Fibroblast of lung (primary cell): ENCODE data around the gene STYXL2. TPM values are rescaled to one million over a fixed set of nuclear protein-coding genes. Genes with fewer than 3 reads are reported as not detected.

ENCODE experiments used
- DNase-seq, 2 donors: peaks; one replicate each; pipeline versions ENCODE4 v3.0.0 to v3.0.0-alpha.2; 2010; ENCODE audit warnings: low read depth in 2 of 2
- H2AFZ ChIP-seq: 2 replicates; pipeline ENCODE4 v1.5.1; 2012; ENCODE audit warnings: low read length, control low read depth, inconsistent platforms
- H3K27ac ChIP-seq: 2 replicates; pipeline ENCODE4 v1.5.1; 2011; ENCODE audit warnings: low read length, control low read depth; ENCODE audit not compliant: insufficient read depth
- H3K27me3 ChIP-seq: 2 replicates; pipeline ENCODE4 v1.5.1; 2011; ENCODE audit warnings: mild to moderate bottlenecking, low read length; ENCODE audit not compliant: control insufficient read depth, insufficient read depth
- H3K36me3 ChIP-seq: 2 replicates; pipeline ENCODE4 v1.5.1; 2011; ENCODE audit warnings: low read length; ENCODE audit not compliant: control insufficient read depth, insufficient read depth
- H3K4me1 ChIP-seq: 2 replicates; pipeline ENCODE4 v1.5.1; 2011; ENCODE audit warnings: low read length; ENCODE audit not compliant: control insufficient read depth, insufficient read depth; ENCODE audit errors: extremely low read depth
- H3K4me2 ChIP-seq: 2 replicates; pipeline ENCODE4 v1.5.1; 2011; ENCODE audit warnings: low read length, control low read depth; ENCODE audit not compliant: insufficient read depth; ENCODE audit errors: extremely low read depth
- H3K4me3 ChIP-seq, 4 experiments: fragments of 200-600 bp in 1 of 4; sonication (generic) in 1 of 4; replicated peaks in 1 of 4; 2 replicates each; pipeline ENCODE4 v1.5.1; 2011 to 2016; ENCODE audit warnings: low read length in 4 of 4, low read depth in 3 of 4, mild to moderate bottlenecking in 3 of 4, control low read depth in 2 of 4, inconsistent platforms in 1 of 4, mixed read lengths in 1 of 4; ENCODE audit not compliant: insufficient read depth in 1 of 4; ENCODE audit errors: control extremely low read depth in 1 of 4
- H3K79me2 ChIP-seq: 2 replicates; pipeline ENCODE4 v1.5.1; 2012; ENCODE audit warnings: mild to moderate bottlenecking, low read length, inconsistent platforms; ENCODE audit not compliant: control insufficient read depth, insufficient read depth
- H3K9ac ChIP-seq: 2 replicates; pipeline ENCODE4 v1.5.1; 2011; ENCODE audit warnings: mild to moderate bottlenecking, low read length, control low read depth; ENCODE audit not compliant: insufficient read depth
- H3K9me3 ChIP-seq: 2 replicates; pipeline ENCODE4 v1.5.1; 2012; ENCODE audit warnings: low read depth, low read length; ENCODE audit not compliant: control insufficient read depth, insufficient read depth
- H4K20me1 ChIP-seq: 2 replicates; pipeline ENCODE4 v1.5.1; 2011; ENCODE audit warnings: low read length; ENCODE audit not compliant: control insufficient read depth, insufficient read depth; ENCODE audit errors: extremely low read depth
- CTCF ChIP-seq, 2 donors: IDR thresholded peaks in 1 of 2; conservative IDR thresholded peaks in 1 of 2; 1 replicate in 1 of 2; 2 replicates in 1 of 2; pipeline ENCODE4 v1.5.1; 2011 to 2012; ENCODE audit warnings: low read length in 2 of 2, control low read depth in 1 of 2, inconsistent platforms in 1 of 2, low read depth in 1 of 2, mild to moderate bottlenecking in 1 of 2
- EZH2 ChIP-seq: IDR thresholded peaks from 2 replicates; pipeline ENCODE4 v1.5.1; 2012; ENCODE audit warnings: low read length, control low read depth, mild to moderate bottlenecking; ENCODE audit errors: missing control alignments
- polyA plus RNA-seq, 2 donors: library from polyadenylated mRNA; depleted of rRNA in 1 of 2; stranded (reverse) in 1 of 2; unstranded in 1 of 2; fragments of >200 nt; gene quantifications; 2 replicates each; pipeline ENCODE4 v1.2.1, GENCODE V29; 2011 to 2012; ENCODE audit warnings: missing spikeins in 1 of 2
- total RNA-seq: library from RNA; depleted of rRNA; stranded (reverse); fragments of >200 nt; gene quantifications from 2 replicates; pipeline ENCODE4 v1.2.1, GENCODE V29; 2014

Gene STYXL2
- total and polyA plus RNA-seq, 2 donors (not counting 1 experiment from before 2014, with no cell fraction given), result not detected

DNA sequence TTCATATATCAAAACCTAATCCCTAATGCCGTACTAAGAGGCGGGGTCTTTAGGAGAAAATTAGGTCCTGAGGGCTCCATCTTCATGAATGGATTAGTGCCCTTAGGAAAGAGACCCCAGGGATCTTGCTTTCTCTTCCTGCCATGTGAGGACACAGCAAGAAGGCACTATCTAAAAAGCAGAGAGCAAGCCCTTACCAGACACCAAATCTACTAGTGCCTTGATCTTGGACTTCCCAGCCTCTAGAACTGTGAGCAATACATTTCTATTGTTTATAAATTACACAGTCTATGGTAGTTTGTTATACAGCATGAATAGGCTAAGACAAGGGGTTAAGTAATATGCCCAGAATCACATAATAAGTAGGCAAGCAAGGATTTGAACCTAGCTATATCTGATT is 42.9 kb downstream of the STYXL2 start:
- Histone ChIP-seq H3K27me3 (no peaks in the 10 kb centered on the region), H3K4me2 (no peak overlapping the region), H3K9me3 (no peaks in the 10 kb centered on the region), H4K20me1 (no peaks in the 10 kb centered on the region), H2AFZ (no peak overlapping the region), H3K4me1 (no peaks in the 10 kb centered on the region), H3K36me3 (no peaks in the 10 kb centered on the region), H3K27ac (no peak overlapping the region), H3K9ac (no peak overlapping the region), H3K79me2 (no peaks in the 10 kb centered on the region), H3K4me3 (no peak overlapping the region)
- DNase-seq, result no peak
- TF ChIP-seq CTCF (conservative IDR thresholded peaks at IDR 0.05 in 1 of 2, IDR thresholded peaks at IDR 0.05 in 1 of 2; ENCODE audit: low read depth in 1 of 2, low read length in 2 of 2), result no peak
- no peak for TF ChIP-seq EZH2

- H3K36me3 ChIP-seq, result no peaks in the 10 kb centered on the region
- H3K4me3 ChIP-seq, result no peak overlapping the region
- H4K20me1 ChIP-seq, result no peaks in the 10 kb centered on the region
- H3K27me3 ChIP-seq, result no peaks in the 10 kb centered on the region
- H3K9ac ChIP-seq, result no peak overlapping the region
- H3K4me2 ChIP-seq, result no peak overlapping the region
- no peaks in the 10 kb centered on the region for H3K4me1 ChIP-seq
- no peak for DNase-seq
- H3K27ac ChIP-seq, result no peak overlapping the region
- no peaks in the 10 kb centered on the region for H3K79me2 ChIP-seq
- no peak for TF ChIP-seq EZH2
- no peak for TF ChIP-seq CTCF (conservative IDR thresholded peaks at IDR 0.05 in 1 of 2, IDR thresholded peaks at IDR 0.05 in 1 of 2; ENCODE audit: low read depth in 1 of 2, low read length in 2 of 2)
- H2AFZ ChIP-seq, result no peak overlapping the region
- H3K9me3 ChIP-seq, result no peaks in the 10 kb centered on the region
These were observed 43.5 kb downstream of the STYXL2 start for GRCh38 chr1:167137332-167137781.

DNA sequence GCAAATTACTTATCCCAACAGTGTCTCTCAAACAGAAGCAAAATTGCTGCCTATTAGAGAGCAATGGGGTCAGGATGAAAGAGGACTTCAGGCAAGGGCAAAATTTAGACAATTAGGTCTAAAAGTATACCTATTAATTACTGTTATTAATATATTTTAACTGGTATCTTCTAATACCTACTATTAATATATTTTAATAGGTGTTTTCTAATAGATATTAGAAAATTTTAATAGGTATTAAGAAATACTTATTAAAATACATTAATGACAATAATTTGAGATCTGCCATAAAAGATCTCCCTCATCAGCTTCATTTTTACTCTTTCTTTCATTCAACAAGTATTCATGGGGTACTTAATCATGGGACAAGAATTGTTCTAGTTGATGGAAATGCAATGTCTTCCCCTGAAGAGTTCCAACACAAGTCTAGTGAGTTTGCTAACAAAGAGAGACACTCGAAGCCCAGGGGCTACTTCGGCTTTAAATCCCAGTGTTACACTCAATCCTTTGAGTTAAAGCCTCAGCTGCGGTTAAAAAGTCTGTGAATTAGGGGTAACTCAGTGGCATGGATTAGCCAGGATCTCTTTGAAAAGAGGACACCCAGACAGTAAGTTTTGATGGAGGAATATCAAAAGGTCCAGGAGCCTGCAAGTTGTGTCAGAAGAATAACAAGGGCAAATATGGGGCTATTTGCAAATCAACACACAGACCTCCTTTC is 44.1 kb downstream of the STYXL2 start:
- no peak for TF ChIP-seq CTCF (conservative IDR thresholded peaks at IDR 0.05 in 1 of 2, IDR thresholded peaks at IDR 0.05 in 1 of 2; ENCODE audit: low read depth in 1 of 2, low read length in 2 of 2)
- no peak for TF ChIP-seq EZH2

More for the DNA sequence above, 44.1 kb downstream of the STYXL2 start:
- Histone ChIP-seq H2AFZ (no peak overlapping the region), H3K9ac (no peak overlapping the region), H3K36me3 (no peaks in the 10 kb centered on the region), H3K9me3 (no peaks in the 10 kb centered on the region), H3K27me3 (no peaks in the 10 kb centered on the region), H3K27ac (no peak overlapping the region), H3K4me2 (no peak overlapping the region), H3K4me3 (no peak overlapping the region), H4K20me1 (no peaks in the 10 kb centered on the region), H3K4me1 (no peaks in the 10 kb centered on the region), H3K79me2 (no peaks in the 10 kb centered on the region)
- DNase-seq, result no peak
